Neural cell (in vitro differentiated cells): Measurements from ENCODE around the gene CLTRN.

Source experiments
- EP300 ChIP-seq: fragments of 450-650 bp; conservative IDR thresholded peaks from 2 replicates; pipeline ENCODE4 v1.6.1; 2014; ENCODE audit warnings: antibody characterized with exemption, mild to moderate bottlenecking, moderate library complexity; ENCODE audit not compliant: poor library complexity, severe bottlenecking
- EZH2 ChIP-seq: fragments of 200-600, 300-800 bp; shearing (Covaris generic), sonication (generic); IDR thresholded peaks from 2 replicates; pipeline ENCODE4 v1.6.1; 2014; ENCODE audit warnings: antibody characterized with exemption, low read length, borderline replicate concordance, mild to moderate bottlenecking; ENCODE audit not compliant: insufficient read depth, poor library complexity, severe bottlenecking
- MXI1 ChIP-seq: fragments of 450-650 bp; conservative IDR thresholded peaks from 2 replicates; pipeline ENCODE4 v1.6.1; 2014; ENCODE audit warnings: antibody characterized with exemption, mild to moderate bottlenecking; ENCODE audit not compliant: poor library complexity, severe bottlenecking
- POLR2AphosphoS5 ChIP-seq: IDR thresholded peaks from 2 replicates; pipeline ENCODE4 v1.6.1; 2012
- RAD21 ChIP-seq: fragments of 450-650 bp; conservative IDR thresholded peaks from 2 replicates; pipeline ENCODE4 v1.6.1; 2014; ENCODE audit warnings: antibody characterized with exemption, mild to moderate bottlenecking, moderate library complexity
- SMC3 ChIP-seq: fragments of 450-650 bp; conservative IDR thresholded peaks from 2 replicates; pipeline ENCODE4 v1.6.1; 2014; ENCODE audit warnings: antibody characterized with exemption, mild to moderate bottlenecking, moderate library complexity; ENCODE audit not compliant: poor library complexity
- TAF1 ChIP-seq: IDR thresholded peaks from 2 replicates; pipeline ENCODE4 v1.6.1; 2012; ENCODE audit warnings: low read depth
- TF ChIP-seq, protein P1 (sequence below): fragments of 450-650 bp; IDR thresholded peaks from 2 replicates; pipeline ENCODE4 v1.5.1; 2014; ENCODE audit warnings: antibody characterized with exemption, mild to moderate bottlenecking, moderate library complexity; ENCODE audit not compliant: poor library complexity, severe bottlenecking
- TF ChIP-seq, protein P2 (sequence below): IDR thresholded peaks from 2 replicates; pipeline ENCODE4 v1.6.1; 2012; ENCODE audit warnings: borderline replicate concordance

DNA sequence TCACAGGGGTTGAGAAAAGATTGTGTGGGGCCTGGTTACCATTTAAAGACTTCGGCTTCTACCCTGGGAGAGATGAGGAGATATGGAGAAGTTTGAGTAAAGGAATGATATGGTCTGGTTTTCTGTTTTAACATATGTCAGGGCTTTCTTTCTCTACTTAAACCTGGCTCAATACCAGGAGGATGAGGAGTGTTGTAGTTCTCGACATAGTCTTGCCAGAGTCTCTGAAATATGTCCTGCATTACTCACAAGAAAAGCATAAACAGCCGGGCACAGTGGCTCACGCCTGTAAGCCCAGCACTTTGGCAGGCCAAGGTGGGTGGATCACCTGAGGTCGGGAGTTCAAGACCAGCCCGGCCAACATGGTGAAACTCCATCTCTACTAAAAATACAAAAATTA is 47.5 kb downstream of the CLTRN start:
- TF ChIP-seq RAD21 (no peak), TAF1 (no peak), POLR2AphosphoS5 (no peak), EZH2 (no peak), EP300 (no peak), SMC3 (no peak), MXI1 (no peak)
- TF ChIP-seq, protein P1, sequence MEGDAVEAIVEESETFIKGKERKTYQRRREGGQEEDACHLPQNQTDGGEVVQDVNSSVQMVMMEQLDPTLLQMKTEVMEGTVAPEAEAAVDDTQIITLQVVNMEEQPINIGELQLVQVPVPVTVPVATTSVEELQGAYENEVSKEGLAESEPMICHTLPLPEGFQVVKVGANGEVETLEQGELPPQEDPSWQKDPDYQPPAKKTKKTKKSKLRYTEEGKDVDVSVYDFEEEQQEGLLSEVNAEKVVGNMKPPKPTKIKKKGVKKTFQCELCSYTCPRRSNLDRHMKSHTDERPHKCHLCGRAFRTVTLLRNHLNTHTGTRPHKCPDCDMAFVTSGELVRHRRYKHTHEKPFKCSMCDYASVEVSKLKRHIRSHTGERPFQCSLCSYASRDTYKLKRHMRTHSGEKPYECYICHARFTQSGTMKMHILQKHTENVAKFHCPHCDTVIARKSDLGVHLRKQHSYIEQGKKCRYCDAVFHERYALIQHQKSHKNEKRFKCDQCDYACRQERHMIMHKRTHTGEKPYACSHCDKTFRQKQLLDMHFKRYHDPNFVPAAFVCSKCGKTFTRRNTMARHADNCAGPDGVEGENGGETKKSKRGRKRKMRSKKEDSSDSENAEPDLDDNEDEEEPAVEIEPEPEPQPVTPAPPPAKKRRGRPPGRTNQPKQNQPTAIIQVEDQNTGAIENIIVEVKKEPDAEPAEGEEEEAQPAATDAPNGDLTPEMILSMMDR = no peak
- TF ChIP-seq, protein P2, sequence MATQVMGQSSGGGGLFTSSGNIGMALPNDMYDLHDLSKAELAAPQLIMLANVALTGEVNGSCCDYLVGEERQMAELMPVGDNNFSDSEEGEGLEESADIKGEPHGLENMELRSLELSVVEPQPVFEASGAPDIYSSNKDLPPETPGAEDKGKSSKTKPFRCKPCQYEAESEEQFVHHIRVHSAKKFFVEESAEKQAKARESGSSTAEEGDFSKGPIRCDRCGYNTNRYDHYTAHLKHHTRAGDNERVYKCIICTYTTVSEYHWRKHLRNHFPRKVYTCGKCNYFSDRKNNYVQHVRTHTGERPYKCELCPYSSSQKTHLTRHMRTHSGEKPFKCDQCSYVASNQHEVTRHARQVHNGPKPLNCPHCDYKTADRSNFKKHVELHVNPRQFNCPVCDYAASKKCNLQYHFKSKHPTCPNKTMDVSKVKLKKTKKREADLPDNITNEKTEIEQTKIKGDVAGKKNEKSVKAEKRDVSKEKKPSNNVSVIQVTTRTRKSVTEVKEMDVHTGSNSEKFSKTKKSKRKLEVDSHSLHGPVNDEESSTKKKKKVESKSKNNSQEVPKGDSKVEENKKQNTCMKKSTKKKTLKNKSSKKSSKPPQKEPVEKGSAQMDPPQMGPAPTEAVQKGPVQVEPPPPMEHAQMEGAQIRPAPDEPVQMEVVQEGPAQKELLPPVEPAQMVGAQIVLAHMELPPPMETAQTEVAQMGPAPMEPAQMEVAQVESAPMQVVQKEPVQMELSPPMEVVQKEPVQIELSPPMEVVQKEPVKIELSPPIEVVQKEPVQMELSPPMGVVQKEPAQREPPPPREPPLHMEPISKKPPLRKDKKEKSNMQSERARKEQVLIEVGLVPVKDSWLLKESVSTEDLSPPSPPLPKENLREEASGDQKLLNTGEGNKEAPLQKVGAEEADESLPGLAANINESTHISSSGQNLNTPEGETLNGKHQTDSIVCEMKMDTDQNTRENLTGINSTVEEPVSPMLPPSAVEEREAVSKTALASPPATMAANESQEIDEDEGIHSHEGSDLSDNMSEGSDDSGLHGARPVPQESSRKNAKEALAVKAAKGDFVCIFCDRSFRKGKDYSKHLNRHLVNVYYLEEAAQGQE = no peak
